ENCODE results near the gene EYS. TPM values are rescaled to one million over a fixed set of nuclear protein-coding genes. Genes with fewer than 3 reads are reported as not detected.

Gene EYS
- total and polyA plus RNA-seq, 9 of the 15 experiments (the other 6 are each of a cell fraction or from before 2014, with no cell fraction given): 0.03 to 0.36 (median 0.10) TPM; not detected in 2

DNA sequence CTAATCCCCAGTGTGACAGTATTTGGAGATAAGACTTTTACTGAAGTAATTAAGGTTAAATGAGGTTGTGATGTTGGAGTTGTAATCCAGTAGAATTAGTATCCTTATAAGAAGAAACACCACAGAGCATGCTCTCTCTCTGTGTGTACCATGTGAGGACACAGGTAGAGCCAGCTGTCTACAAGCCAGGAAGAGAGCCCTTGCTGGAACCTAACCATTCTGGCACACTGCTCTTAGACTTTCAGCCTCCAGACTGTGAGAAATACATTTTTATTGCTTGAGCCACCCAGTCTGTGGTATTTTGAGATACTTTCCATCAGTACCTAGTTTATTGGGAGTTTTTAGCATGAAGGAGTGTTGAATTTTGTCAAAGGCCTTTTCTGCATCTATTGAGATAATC is 1961.2 kb downstream of the EYS start:
- Histone ChIP-seq H3K79me2 (ENCODE audit: control insufficient read depth, insufficient read depth, low read length) (no peaks in the 10 kb centered on the region), H3K27me3 (ENCODE audit: control insufficient read depth in 2 of 2, insufficient read depth in 2 of 2, low read length in 2 of 2) (no peaks in the 10 kb centered on the region), H3K4me2 (ENCODE audit: insufficient read depth, low read length) (no peak overlapping the region), H2AFZ (ENCODE audit: low read depth, low read length) (no peak overlapping the region), H3K9me3 (replicated peaks; ENCODE audit: control insufficient read depth, insufficient read depth, low read depth, low read length) (no peaks in the 10 kb centered on the region), H3K9ac (ENCODE audit: insufficient read depth in 1 of 2, low read depth in 2 of 2, low read length in 2 of 2) (no peak overlapping the region), H3K9me1 (ENCODE audit: control insufficient read depth, insufficient read depth, low read length) (no peaks in the 10 kb centered on the region), H3K36me3 (ENCODE audit: control insufficient read depth, insufficient read depth, low read length) (no peaks in the 10 kb centered on the region), H3K4me1 (replicated peaks in 1 of 2; ENCODE audit: control insufficient read depth in 2 of 2, insufficient read depth in 2 of 2, low read length in 2 of 2) (no peaks in the 10 kb centered on the region), H3K4me3 (no peak overlapping the region), H3K27ac (ENCODE audit: extremely low read depth, low read depth, low read length) (no peak overlapping the region), H4K20me1 (replicated peaks; ENCODE audit: control insufficient read depth, insufficient read depth, low read length) (no peaks in the 10 kb centered on the region)
- intact Hi-C loops (cut with micrococcal nuclease): no loop called here
- in situ Hi-C loops (cut with MboI): no loop called here
- no peak for TF ChIP-seq FIP1L1 (IDR thresholded peaks at IDR 0.05; ENCODE audit: low read depth, low read length, poor library complexity, severe bottlenecking)
- no peak for TF ChIP-seq EZH2 (IDR thresholded peaks at IDR 0.05; ENCODE audit: borderline replicate concordance, low read depth, low read length)
- TF ChIP-seq RNF2 (IDR thresholded peaks at IDR 0.05): no peak
- BruUV-seq (replicated peaks): no TSS peak
- DNase-seq (ENCODE audit: extremely low read depth in 1 of 4, low spot score in 3 of 4) (no peak), ATAC-seq (no peak), FAIRE-seq (no peak)
- POLR2A ChIA-PET: no interaction called here
- CTCF ChIA-PET (ENCODE audit: low intra/inter-chr PET ratio): no interaction called here

DNA sequence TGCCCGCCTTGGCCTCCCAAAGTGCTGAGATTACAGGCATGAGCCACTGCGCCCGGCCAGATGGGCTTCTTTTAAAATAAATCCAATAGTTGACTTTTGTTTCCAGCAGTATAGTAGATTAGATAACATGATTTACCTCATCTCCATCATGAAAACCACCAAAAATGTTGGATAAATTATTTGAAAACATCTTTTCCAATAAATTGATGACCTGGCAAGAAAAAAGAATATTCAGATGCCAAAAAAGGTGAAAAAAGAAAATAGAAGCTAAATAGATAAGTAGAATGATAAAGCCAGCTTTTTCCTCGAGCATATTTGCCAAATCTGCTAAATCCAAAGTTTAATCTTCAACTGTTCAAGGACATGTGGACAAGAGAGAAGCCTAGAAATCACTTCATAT is 1962.2 kb downstream of the EYS start:
- WGBS (ENCODE audit: insufficient coverage, low coverage, missing lambda C conversion rate): 0% methylated on average over 4 of the region's 4 CpGs
- Histone ChIP-seq H3K27me3 (ENCODE audit: control insufficient read depth in 2 of 2, insufficient read depth in 2 of 2, low read length in 2 of 2) (no peaks in the 10 kb centered on the region), H3K27ac (ENCODE audit: extremely low read depth, low read depth, low read length) (no peak overlapping the region), H3K9me1 (ENCODE audit: control insufficient read depth, insufficient read depth, low read length) (no peaks in the 10 kb centered on the region), H4K20me1 (replicated peaks; ENCODE audit: control insufficient read depth, insufficient read depth, low read length) (no peaks in the 10 kb centered on the region), H3K9me3 (replicated peaks; ENCODE audit: control insufficient read depth, insufficient read depth, low read depth, low read length) (no peaks in the 10 kb centered on the region), H3K36me3 (ENCODE audit: control insufficient read depth, insufficient read depth, low read length) (no peaks in the 10 kb centered on the region), H2AFZ (ENCODE audit: low read depth, low read length) (no peak overlapping the region), H3K4me1 (replicated peaks in 1 of 2; ENCODE audit: control insufficient read depth in 2 of 2, insufficient read depth in 2 of 2, low read length in 2 of 2) (no peaks in the 10 kb centered on the region), H3K79me2 (ENCODE audit: control insufficient read depth, insufficient read depth, low read length) (no peaks in the 10 kb centered on the region), H3K4me2 (ENCODE audit: insufficient read depth, low read length) (no peak overlapping the region), H3K4me3 (no peak overlapping the region), H3K9ac (ENCODE audit: insufficient read depth in 1 of 2, low read depth in 2 of 2, low read length in 2 of 2) (no peak overlapping the region)
- TF ChIP-seq C11orf30 (IDR thresholded peaks at IDR 0.05; ENCODE audit: low read depth) (peak; percentile 20; the same call in 1 of the 2 replicates), ZNF316 (IDR thresholded peaks at IDR 0.05) (peak; percentile 69)
- TF ChIP-seq, protein P1, sequence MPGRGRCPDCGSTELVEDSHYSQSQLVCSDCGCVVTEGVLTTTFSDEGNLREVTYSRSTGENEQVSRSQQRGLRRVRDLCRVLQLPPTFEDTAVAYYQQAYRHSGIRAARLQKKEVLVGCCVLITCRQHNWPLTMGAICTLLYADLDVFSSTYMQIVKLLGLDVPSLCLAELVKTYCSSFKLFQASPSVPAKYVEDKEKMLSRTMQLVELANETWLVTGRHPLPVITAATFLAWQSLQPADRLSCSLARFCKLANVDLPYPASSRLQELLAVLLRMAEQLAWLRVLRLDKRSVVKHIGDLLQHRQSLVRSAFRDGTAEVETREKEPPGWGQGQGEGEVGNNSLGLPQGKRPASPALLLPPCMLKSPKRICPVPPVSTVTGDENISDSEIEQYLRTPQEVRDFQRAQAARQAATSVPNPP (IDR thresholded peaks at IDR 0.05; ENCODE audit: borderline replicate concordance, insufficient read depth, insufficient read length): no peak
- ATAC-seq (no peak), FAIRE-seq (no peak), DNase-seq (ENCODE audit: extremely low read depth in 1 of 4, low spot score in 3 of 4) (no peak)
- intact Hi-C loops (cut with micrococcal nuclease) (no loop called here), in situ Hi-C loops (cut with MboI) (no loop called here)
- no TSS peak for BruUV-seq (replicated peaks)
- ChIA-PET CTCF (ENCODE audit: low intra/inter-chr PET ratio) (no interaction called here), POLR2A (no interaction called here)
